ENCODE data around the gene LCN1. TPM values are rescaled to one million over a fixed set of nuclear protein-coding genes. Genes with fewer than 3 reads are reported as not detected.
"Not testable (repeated sequence)": the region's sequence is repeated elsewhere in the genome, so short reads cannot be mapped to it uniquely, and the experiment has no call there.

The LCN1 gene
- total RNA-seq, 1 experiment from 2014 or later = not detected

DNA sequence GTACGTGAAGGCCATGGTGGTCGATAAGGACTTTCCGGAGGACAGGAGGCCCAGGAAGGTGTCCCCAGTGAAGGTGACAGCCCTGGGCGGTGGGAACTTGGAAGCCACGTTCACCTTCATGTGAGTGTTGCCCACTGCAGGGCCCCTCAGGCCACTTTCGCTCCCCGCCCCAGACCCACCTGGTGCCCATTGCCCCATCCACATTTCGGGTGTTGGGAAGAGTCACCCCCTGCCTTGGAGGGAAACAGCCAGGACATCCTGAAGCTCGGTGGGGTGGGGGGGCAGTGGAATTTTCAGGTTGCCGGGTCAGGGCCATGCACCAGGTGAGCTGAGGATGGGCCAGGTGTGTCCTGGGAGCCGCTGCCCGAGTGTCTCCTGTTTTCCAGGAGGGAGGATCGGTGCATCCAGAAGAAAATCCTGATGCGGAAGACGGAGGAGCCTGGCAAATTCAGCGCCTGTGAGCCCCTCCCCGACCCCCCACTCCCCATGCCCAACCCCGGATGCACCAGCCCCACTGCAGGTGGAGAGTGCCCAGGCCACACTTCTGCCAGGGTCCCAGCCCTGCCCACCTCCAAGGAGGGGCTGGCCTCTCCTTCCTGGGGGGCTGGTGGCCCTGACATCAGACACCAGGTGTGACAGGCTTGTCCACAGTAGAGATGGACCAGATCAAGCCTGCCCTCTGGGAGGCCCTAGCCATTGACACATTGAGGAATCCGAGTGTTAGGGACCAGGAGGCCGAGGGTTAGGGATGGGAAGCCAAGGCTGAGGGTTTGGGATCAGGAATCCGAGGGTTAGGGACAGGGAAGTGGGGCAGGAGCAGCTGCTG lies 25.8 kb downstream of the LCN1 start:
- not testable (repeated sequence) for H3K23ac ChIP-seq (ENCODE audit: insufficient read length, low read depth, low read length); H3K27ac Mint-ChIP-seq
- no CpG with 5 or more reads among the region's 21 CpGs for WGBS (ENCODE audit: extremely low coverage, insufficient read length, low lambda C conversion rate)

More for the DNA sequence above, 25.8 kb downstream of the LCN1 start:
- not testable (repeated sequence) for H3K14ac ChIP-seq (ENCODE audit: insufficient read depth, low read length); H2AK5ac ChIP-seq (ENCODE audit: insufficient read length, low read length); H4K5ac ChIP-seq (ENCODE audit: insufficient read length, low read depth, low read length); H3K27ac ChIP-seq (ENCODE audit: insufficient read length, low read depth, low read length); H3K79me1 ChIP-seq (ENCODE audit: insufficient read depth, low read depth, low read length, poor library complexity, severe bottlenecking); H3K4ac ChIP-seq (ENCODE audit: low read depth, low read length); H2AFZ ChIP-seq (ENCODE audit: low read length); H3K27me3 ChIP-seq (ENCODE audit: insufficient read depth, low read length); H4K91ac ChIP-seq (ENCODE audit: insufficient read length, low read depth, low read length); H4K20me1 ChIP-seq (ENCODE audit: control insufficient read depth, insufficient read depth, insufficient read length); H2BK20ac ChIP-seq (ENCODE audit: low read depth, low read length, poor library complexity, severe bottlenecking); H2BK5ac ChIP-seq (ENCODE audit: insufficient read length, low read length); H3K79me2 ChIP-seq (ENCODE audit: insufficient read depth, low read length); H3K4me1 Mint-ChIP-seq; H3K23me2 ChIP-seq (ENCODE audit: insufficient read length, low read depth, low read length, poor library complexity, severe bottlenecking); H2BK12ac ChIP-seq (ENCODE audit: insufficient read length, low read depth, low read length); H3K18ac ChIP-seq (ENCODE audit: insufficient read length, low read depth, low read length); H3K9me3 Mint-ChIP-seq; H3K9ac ChIP-seq (ENCODE audit: extremely low read depth, insufficient read length, low read length); H3K4me2 ChIP-seq (ENCODE audit: insufficient read depth, insufficient read length, low read length); H3K56ac ChIP-seq (ENCODE audit: insufficient read length, low read depth, low read length); H2BK120ac ChIP-seq (ENCODE audit: low read depth, low read length, poor library complexity, severe bottlenecking); H3K9me3 ChIP-seq (ENCODE audit: control insufficient read depth, low read depth, low read length); H4K8ac ChIP-seq (replicated peaks; ENCODE audit: insufficient read length, low read depth, low read length); H3T11ph ChIP-seq (ENCODE audit: low read length); H3K36me3 Mint-ChIP-seq (ENCODE audit: insufficient read depth in 1 of 3, low read depth in 3 of 3); H3K4me1 ChIP-seq (ENCODE audit: insufficient read depth, low read length); H2BK15ac ChIP-seq (ENCODE audit: low read depth, low read length); DNase-seq; H3K4me3 Mint-ChIP-seq
- peaks cover 10% of the 10 kb centered on the region for H3K27me3 Mint-ChIP-seq (ENCODE audit: low read depth)
